HEK293T (cell line): ENCODE results near the gene HSD11B1.

Experiments
- CTCF ChIA-PET: fragments of 350-600 bp; formaldehyde crosslinking; extraction: SDS; loops from one replicate; lab custom pipeline; 2021; ENCODE audit warnings: antibody characterized with exemption, inconsistent platforms; lab: Yijun Ruan, JAX
- POLR2A ChIA-PET: fragments of 350-600 bp; formaldehyde crosslinking; extraction: SDS; loops from one replicate; lab custom pipeline; 2020; ENCODE audit warnings: antibody characterized with exemption, inconsistent platforms; lab: Yijun Ruan, JAX
- DNase-seq: peaks from one replicate; pipeline ENCODE4 v3.0.0; 2012; ENCODE audit warnings: mixed read lengths; ENCODE audit errors: extremely low spot score
- ARNT ChIP-seq: fragments of 450-650 bp; IDR thresholded peaks from 2 replicates; pipeline ENCODE4 v1.6.1; 2017; ENCODE audit warnings: mild to moderate bottlenecking
- BHLHE40 ChIP-seq: fragments of 450-650 bp; IDR thresholded peaks from 2 replicates; pipeline ENCODE4 v1.6.1; 2016; ENCODE audit warnings: mild to moderate bottlenecking, moderate library complexity, borderline replicate concordance
- CTBP1 ChIP-seq: fragments of 450-650 bp; IDR thresholded peaks from 2 replicates; pipeline ENCODE4 v1.6.1; 2016; ENCODE audit warnings: borderline replicate concordance
- ELF4 ChIP-seq: fragments of 450-650 bp; IDR thresholded peaks from 2 replicates; pipeline ENCODE4 v1.6.1; 2017; ENCODE audit warnings: antibody characterized with exemption
- FOXA1 ChIP-seq: fragments of 450-650 bp; IDR thresholded peaks from 2 replicates; pipeline ENCODE4 v1.6.1; 2016; ENCODE audit warnings: mild to moderate bottlenecking
- FOXK2 ChIP-seq: fragments of 450-650 bp; IDR thresholded peaks from 2 replicates; pipeline ENCODE4 v1.6.1; 2016; ENCODE audit warnings: mild to moderate bottlenecking
- FOXM1 ChIP-seq: fragments of 450-650 bp; IDR thresholded peaks from 2 replicates; pipeline ENCODE4 v1.6.1; 2017; ENCODE audit warnings: mild to moderate bottlenecking, borderline replicate concordance
- HDGF ChIP-seq: fragments of 450-650 bp; IDR thresholded peaks from 2 replicates; pipeline ENCODE4 v1.6.1; 2017; ENCODE audit warnings: antibody characterized with exemption, borderline replicate concordance
- L3MBTL2 ChIP-seq: fragments of 450-650 bp; conservative IDR thresholded peaks from 2 replicates; pipeline ENCODE4 v1.6.1; 2016; ENCODE audit warnings: mild to moderate bottlenecking
- LEF1 ChIP-seq: fragments of 450-650 bp; IDR thresholded peaks from 2 replicates; pipeline ENCODE4 v1.6.1; 2017; ENCODE audit warnings: mild to moderate bottlenecking, borderline replicate concordance
- NFRKB ChIP-seq: fragments of 450-650 bp; IDR thresholded peaks from 2 replicates; pipeline ENCODE4 v1.6.1; 2016; ENCODE audit warnings: mild to moderate bottlenecking, moderate library complexity
- SP1 ChIP-seq: fragments of 450-650 bp; IDR thresholded peaks from 2 replicates; pipeline ENCODE4 v1.6.1; 2017
- SUZ12 ChIP-seq: fragments of 450-650 bp; IDR thresholded peaks from 2 replicates; pipeline ENCODE4 v1.6.1; 2016; ENCODE audit warnings: mild to moderate bottlenecking
- TARDBP ChIP-seq: fragments of 450-650 bp; IDR thresholded peaks from 2 replicates; pipeline ENCODE4 v1.6.1; 2016
- ZNF384 ChIP-seq: fragments of 450-650 bp; IDR thresholded peaks from 2 replicates; pipeline ENCODE4 v1.6.1; 2016
- TF ChIP-seq, protein P1 (sequence below): fragments of 450-650 bp; IDR thresholded peaks from 2 replicates; pipeline ENCODE4 v1.6.1; 2016

HSD11B1 gene

DNA sequence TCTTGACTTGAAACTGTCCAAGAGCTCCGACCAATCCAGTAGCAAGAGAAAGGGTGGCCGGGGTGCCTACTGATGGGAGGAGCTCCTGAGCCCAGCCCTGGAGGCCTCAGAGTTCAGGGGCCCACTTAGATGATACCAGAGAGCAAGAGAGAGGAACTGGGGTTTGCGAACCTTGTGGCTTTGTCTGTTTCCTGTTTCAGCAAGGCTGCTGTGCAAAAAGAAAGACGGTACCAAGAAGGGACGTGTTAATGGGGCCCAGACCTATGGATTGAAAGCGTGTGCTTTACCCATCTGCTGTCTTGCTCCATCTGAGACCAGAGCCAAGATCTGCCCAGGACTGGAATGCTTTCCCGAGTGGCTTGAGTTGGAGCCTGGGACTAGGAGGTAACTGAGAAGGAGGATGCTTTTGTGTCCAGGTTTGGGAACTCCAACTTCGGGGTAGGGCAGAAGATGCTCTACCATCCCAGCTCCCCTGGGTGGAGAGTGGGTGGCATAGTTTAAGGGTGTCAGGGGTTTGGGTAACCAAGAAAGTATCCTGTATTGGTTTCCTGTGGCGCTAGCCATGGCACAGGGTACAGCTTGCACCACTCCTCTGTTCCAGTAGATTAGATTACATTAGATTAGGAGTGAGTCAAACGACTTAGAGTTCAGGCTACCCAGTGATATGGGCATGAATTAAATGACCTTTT lies 51.4 kb downstream of the HSD11B1 start, which contains the start of gene TRAF3IP3:
TSS of gene TRAF3IP3 (plus strand) at position 128 of the 689 bp plus-strand sequence. CDS start 3,987 bp downstream, outside the sequence.
- TF ChIP-seq TARDBP (no peak), LEF1 (no peak), ZNF384 (no peak), FOXA1 (no peak), ELF4 (no peak), BHLHE40 (no peak), ARNT (no peak), SP1 (no peak), FOXK2 (no peak), SUZ12 (no peak), HDGF (no peak), L3MBTL2 (no peak), NFRKB (no peak), CTBP1 (no peak), FOXM1 (no peak)
- TF ChIP-seq, protein P1, sequence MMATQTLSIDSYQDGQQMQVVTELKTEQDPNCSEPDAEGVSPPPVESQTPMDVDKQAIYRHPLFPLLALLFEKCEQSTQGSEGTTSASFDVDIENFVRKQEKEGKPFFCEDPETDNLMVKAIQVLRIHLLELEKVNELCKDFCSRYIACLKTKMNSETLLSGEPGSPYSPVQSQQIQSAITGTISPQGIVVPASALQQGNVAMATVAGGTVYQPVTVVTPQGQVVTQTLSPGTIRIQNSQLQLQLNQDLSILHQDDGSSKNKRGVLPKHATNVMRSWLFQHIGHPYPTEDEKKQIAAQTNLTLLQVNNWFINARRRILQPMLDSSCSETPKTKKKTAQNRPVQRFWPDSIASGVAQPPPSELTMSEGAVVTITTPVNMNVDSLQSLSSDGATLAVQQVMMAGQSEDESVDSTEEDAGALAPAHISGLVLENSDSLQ, result no peak
- no peak for DNase-seq
- POLR2A ChIA-PET, result no interaction called here
- CTCF ChIA-PET, result no interaction called here

DNA sequence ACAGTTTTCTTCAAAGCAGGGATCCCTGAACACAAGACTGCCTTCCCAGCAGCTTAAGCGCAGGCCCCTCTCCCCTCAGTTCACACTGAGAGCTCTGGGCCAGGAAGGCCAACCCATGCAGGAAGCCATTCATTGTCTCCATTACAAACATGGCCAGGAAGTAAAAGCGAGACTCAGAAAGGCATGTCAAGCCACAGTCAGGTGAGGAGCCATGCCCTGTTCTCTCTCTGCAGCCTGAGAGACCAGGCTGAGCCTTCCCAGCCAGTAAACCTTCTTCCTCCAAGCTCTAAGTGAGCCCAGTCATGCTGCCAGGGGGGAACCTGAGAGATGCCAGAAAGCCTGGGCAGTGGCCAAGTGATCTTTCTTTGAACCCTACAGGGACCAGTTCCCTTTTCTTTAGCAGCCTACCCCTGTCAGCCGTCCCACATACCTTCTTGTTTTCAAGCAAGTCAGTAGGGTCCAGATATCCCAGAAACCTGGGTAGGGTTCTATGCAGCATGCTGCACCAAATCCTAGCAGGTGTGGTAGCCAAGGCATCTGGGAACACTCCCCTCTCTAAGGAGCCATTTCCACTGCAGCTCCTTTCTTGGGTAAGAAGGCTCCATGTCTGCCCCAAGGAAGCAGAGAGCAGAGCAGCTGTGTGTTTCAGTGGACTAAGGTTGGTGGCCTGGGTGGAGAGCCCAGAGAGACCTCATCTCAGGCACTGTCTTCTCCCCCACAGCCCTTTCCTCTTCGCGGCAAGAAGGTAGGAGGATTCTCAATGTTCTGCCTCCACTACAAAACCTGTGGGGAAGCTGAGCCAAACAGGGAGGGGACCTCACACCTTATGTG lies 52.2 kb downstream of the HSD11B1 start:
- ChIA-PET POLR2A (no interaction called here), CTCF (no interaction called here)
- TF ChIP-seq CTBP1, result no peak
- no peak for TF ChIP-seq NFRKB
- TF ChIP-seq, protein P1, result no peak
- no peak for TF ChIP-seq SUZ12
- no peak for TF ChIP-seq BHLHE40
- no peak for TF ChIP-seq FOXK2
- TF ChIP-seq LEF1, result no peak
- no peak for TF ChIP-seq SP1
- no peak for DNase-seq

DNA sequence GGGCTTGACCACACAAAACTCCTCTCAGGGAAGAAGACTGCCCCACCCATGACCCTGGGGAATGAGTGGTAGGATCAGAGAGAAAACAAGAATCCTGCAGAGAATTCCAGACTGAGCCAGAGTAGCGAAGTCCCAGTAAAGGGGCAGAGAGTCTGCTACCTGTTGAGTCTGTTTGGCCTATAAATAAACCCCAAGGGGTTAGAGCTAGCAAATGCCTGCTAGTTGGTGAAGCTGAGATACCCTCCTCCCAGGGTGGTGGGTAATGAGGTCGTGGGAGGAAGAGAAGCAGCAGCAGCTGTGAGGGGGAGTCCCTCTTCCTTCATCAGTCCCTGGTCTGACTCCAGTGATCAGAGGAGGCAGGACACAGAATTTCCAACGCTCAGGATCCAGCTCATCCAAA lies 53.8 kb downstream of the HSD11B1 start:
- ChIA-PET POLR2A (no interaction called here), CTCF (no interaction called here)
- TF ChIP-seq FOXA1 (no peak), FOXK2 (no peak), ZNF384 (no peak), LEF1 (no peak)
- DNase-seq, result no peak

DNA sequence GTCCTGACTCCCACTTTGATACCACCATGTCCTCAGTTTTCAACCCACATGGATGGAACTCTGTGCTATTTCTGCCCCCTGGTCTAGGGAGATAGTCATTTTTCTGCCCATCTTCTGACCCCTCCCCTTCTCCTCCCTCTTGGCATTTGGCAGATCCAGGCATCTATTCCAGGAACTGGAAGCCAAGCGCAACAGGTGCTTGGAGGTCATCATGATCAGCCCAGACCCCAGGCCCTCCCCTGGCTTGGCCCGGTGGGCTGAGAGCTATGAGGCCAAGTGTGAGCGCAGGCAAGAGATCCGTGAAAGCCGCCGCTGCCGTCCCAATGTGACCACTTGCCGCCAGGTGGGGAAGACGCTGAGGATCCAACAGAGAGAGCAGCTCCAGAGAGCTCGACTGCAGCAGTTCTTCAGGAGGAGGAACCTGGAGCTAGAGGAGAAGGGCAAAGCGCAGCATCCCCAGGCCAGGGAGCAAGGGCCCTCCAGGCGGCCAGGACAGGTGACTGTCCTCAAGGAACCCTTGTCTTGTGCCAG lies 55.2 kb downstream of the HSD11B1 start:
- ChIA-PET POLR2A (no interaction called here), CTCF (interaction anchor here (2.4 kb wide), 1 partner anchor 12 kb away, joined by 7 read pairs; no protein-coding TSS in a partner anchor)
- TF ChIP-seq FOXM1 (no peak), SP1 (no peak), TARDBP (no peak), BHLHE40 (no peak), LEF1 (no peak)
- DNase-seq, result no peak

DNA sequence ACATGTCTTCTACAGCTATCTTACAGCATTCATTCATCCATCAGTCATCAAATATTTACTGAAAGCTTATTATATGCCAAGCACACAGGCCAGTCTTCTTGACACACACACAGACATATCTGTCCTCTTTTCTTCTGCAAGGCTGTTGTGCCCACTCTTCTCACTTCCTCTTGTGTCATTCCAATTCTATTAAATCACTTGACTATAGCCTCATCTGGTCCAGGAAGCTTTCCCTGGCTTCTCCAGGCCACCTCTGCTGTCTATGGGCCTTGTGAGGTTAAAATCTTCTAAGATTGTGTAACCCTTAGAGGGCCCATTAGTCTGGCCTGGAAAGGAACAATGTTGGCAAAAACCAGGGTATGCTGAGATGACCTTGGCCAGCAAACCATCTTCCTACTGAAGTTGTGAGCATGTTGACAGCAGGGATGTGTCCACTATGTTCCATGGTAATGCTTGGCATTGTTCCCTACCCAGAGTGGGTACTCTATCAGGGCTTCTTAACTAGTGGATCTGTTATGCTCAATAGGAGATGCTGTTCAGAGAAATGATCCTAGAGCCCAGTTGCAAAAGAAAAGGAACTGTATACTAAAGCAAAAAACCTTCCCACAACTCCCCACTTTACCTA lies 56.5 kb downstream of the HSD11B1 start:
- POLR2A ChIA-PET, result no interaction called here
- CTCF ChIA-PET, result interaction anchor here (0.6 to 2.4 kb wide), 2 partner anchors 13 to 60 kb away, joined by 4 to 7 read pairs; no protein-coding TSS in a partner anchor

DNA sequence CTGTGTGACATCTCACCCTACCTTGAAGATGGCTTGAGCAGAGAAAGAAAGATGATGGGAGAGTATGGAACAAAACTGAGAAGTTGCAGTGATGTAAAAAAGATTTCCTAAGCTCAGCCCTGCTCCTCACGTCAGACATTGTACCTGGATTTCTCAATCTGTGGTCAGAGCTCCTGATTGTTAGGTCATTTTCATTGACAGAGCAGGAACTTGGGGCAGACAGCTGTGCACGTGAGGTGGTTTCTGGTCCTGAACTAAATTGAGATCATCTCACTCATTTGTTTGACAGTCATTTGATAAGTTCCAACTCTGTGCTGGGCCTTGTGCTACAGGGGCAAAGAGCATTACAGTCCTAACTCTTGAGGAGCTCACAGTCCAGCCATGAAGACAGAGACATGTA lies 61.4 kb downstream of the HSD11B1 start:
- POLR2A ChIA-PET, result interaction anchor here (2.5 kb wide), 1 partner anchor 18 kb away, joined by 7 read pairs; the partner anchor contains the start of gene C1orf74
- CTCF ChIA-PET, result no interaction called here
- TF ChIP-seq NFRKB, result no peak
- TF ChIP-seq SP1, result no peak
- no peak for TF ChIP-seq SUZ12
- TF ChIP-seq BHLHE40, result no peak
- no peak for TF ChIP-seq L3MBTL2
- TF ChIP-seq ELF4, result no peak
- no peak for TF ChIP-seq CTBP1
- TF ChIP-seq LEF1, result no peak
- no peak for TF ChIP-seq HDGF
- no peak for TF ChIP-seq ARNT
- no peak for TF ChIP-seq TARDBP
- TF ChIP-seq FOXK2, result no peak
- TF ChIP-seq, protein P1, result no peak
- no peak for TF ChIP-seq ZNF384
- no peak for TF ChIP-seq FOXM1
- no peak for TF ChIP-seq FOXA1
- no peak for DNase-seq

More for the DNA sequence above, 56.5 kb downstream of the HSD11B1 start:
- no peak for DNase-seq
- TF ChIP-seq HDGF, result no peak
- TF ChIP-seq FOXK2, result no peak
- TF ChIP-seq L3MBTL2, result no peak
- no peak for TF ChIP-seq ZNF384
- TF ChIP-seq SUZ12, result no peak
- TF ChIP-seq TARDBP, result no peak
